ES-I3 (cell line): Measurements from ENCODE around the gene ADCY10.
"Not testable (repeated sequence)": the region's sequence is repeated elsewhere in the genome, so short reads cannot be mapped to it uniquely, and the experiment has no call there.

Source experiments
- H3K36me3 ChIP-seq: 2 replicates; pipeline ENCODE4 v1.6.1; 2013; ENCODE audit warnings: mild to moderate bottlenecking, low read length, control low read depth, moderate library complexity; ENCODE audit not compliant: insufficient read depth
- H3K4me1 ChIP-seq: 2 replicates; pipeline ENCODE4 v1.6.1; 2013; ENCODE audit warnings: mild to moderate bottlenecking, control low read depth, low read length; ENCODE audit not compliant: insufficient read depth
- H3K9ac ChIP-seq: 2 replicates; pipeline ENCODE4 v1.6.1; 2013; ENCODE audit warnings: low read depth, mild to moderate bottlenecking, low read length, moderate library complexity
- H3K9me3 ChIP-seq: 2 replicates; pipeline ENCODE4 v1.6.1; 2013; ENCODE audit warnings: mild to moderate bottlenecking, low read length, moderate library complexity; ENCODE audit not compliant: control insufficient read depth, insufficient read depth

ADCY10 gene

DNA sequence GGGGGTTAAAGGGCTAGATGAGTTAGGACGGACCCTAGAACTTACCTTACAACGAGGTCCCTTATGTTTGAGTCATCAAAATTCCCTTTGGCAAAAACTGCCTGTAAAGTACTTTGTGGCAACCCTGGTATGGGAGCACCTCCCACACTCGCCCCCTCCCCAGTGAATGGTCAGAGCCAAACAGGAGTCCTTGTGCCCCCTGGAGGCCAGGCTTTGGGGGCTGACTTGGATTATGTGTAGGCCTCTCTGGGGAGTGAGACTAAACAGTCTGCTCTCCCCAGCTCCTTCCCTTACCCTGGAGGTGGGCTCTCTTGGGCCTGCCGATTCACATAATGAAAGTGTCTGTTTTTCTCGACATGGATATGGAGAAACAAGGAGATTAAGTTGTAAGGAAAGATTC, 81.2 kb downstream of the ADCY10 start:
- Histone ChIP-seq H3K4me1 (peaks cover 9% of the 10 kb centered on the region; the same call in 1 of the 2 replicates), H3K9me3 (no peaks in the 10 kb centered on the region), H3K9ac (no peak overlapping the region), H3K36me3 (no peaks in the 10 kb centered on the region)

DNA sequence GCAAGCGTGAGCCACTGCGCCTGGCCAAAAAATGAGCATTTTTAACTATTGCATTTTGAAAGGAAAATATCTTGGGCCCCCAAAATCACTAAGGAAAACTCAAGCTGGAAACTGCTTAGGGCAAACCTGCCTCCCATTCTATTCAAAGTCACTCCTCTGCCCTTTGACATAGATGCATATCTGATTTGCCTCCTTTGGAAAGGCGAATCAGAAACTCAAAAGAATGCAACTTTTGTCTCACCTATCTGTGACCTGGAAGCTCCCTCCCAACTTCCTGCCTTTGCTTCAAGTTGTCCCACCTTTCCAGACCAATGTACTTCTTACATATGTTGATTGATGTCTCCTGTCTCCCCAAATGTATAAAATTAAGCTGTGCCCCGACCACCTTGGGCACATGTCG, 83.3 kb downstream of the ADCY10 start:
- H3K36me3 ChIP-seq, H3K9me3 ChIP-seq, H3K9ac ChIP-seq, H3K4me1 ChIP-seq: not testable (repeated sequence)

DNA sequence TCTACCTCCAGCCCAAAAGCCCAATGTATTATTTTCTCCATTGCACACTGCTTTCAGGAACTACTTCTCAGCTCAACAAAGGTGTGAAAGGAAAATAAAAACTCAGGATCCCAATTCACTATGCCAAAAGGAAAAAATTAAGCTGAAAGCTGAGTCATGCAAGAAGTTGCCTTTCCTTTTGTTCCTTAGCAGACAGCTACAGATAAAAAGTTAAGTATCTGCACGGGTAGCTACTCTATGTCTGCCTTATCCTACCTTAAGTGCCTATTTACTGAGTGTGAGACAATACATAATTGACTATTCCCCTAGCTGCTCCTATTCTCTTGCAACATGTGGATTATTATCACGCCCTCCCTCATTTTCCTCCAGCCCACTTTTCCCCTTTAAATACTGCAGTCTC, 84.1 kb downstream of the ADCY10 start:
- Histone ChIP-seq H3K9ac (no peak overlapping the region), H3K36me3 (no peaks in the 10 kb centered on the region), H3K4me1 (peaks cover 9% of the 10 kb centered on the region; the same call in 1 of the 2 replicates), H3K9me3 (no peaks in the 10 kb centered on the region)

GRCh38 chr1:167826127-167826526, 87.8 kb downstream of the ADCY10 start:
- no peak overlapping the region for H3K9ac ChIP-seq
- peaks cover 23% of the 10 kb centered on the region for H3K4me1 ChIP-seq
- no peaks in the 10 kb centered on the region; the same call in 1 of the 2 replicates for H3K36me3 ChIP-seq

GRCh38 chr1:167825419-167826079, 88.4 kb downstream of the ADCY10 start:
- Histone ChIP-seq H3K9me3 (no peaks in the 10 kb centered on the region), H3K4me1 (peaks cover 26% of the 10 kb centered on the region), H3K9ac (no peak overlapping the region), H3K36me3 (no peaks in the 10 kb centered on the region; the same call in 1 of the 2 replicates)

More at GRCh38 chr1:167826127-167826526, 87.8 kb downstream of the ADCY10 start:
- no peaks in the 10 kb centered on the region for H3K9me3 ChIP-seq

GRCh38 chr1:167824163-167824794, 89.7 kb downstream of the ADCY10 start:
- H3K9ac ChIP-seq: no peak overlapping the region
- no peaks in the 10 kb centered on the region for H3K9me3 ChIP-seq
- no peaks in the 10 kb centered on the region; the same call in 1 of the 2 replicates for H3K36me3 ChIP-seq
- H3K4me1 ChIP-seq: peaks cover 22% of the 10 kb centered on the region

GRCh38 chr1:167821969-167822685, 91.8 kb downstream of the ADCY10 start:
- Histone ChIP-seq H3K9ac (no peak overlapping the region; the same call in 1 of the 2 replicates), H3K9me3 (no peaks in the 10 kb centered on the region), H3K36me3 (no peaks in the 10 kb centered on the region; the same call in 1 of the 2 replicates), H3K4me1 (peaks cover 22% of the 10 kb centered on the region)

GRCh38 chr1:167821356-167821685, 92.6 kb downstream of the ADCY10 start:
- no peaks in the 10 kb centered on the region; the same call in 1 of the 2 replicates for H3K36me3 ChIP-seq
- no peak overlapping the region for H3K9ac ChIP-seq
- no peaks in the 10 kb centered on the region for H3K9me3 ChIP-seq
- peaks cover 22% of the 10 kb centered on the region for H3K4me1 ChIP-seq

GRCh38 chr1:167820684-167821355, 93.1 kb downstream of the ADCY10 start:
- H3K36me3 ChIP-seq: no peaks in the 10 kb centered on the region; the same call in 1 of the 2 replicates
- H3K9me3 ChIP-seq: no peaks in the 10 kb centered on the region
- peak overlapping the region; percentile 40; the same call in 1 of the 2 replicates for H3K9ac ChIP-seq
- H3K4me1 ChIP-seq: peaks cover 22% of the 10 kb centered on the region

DNA sequence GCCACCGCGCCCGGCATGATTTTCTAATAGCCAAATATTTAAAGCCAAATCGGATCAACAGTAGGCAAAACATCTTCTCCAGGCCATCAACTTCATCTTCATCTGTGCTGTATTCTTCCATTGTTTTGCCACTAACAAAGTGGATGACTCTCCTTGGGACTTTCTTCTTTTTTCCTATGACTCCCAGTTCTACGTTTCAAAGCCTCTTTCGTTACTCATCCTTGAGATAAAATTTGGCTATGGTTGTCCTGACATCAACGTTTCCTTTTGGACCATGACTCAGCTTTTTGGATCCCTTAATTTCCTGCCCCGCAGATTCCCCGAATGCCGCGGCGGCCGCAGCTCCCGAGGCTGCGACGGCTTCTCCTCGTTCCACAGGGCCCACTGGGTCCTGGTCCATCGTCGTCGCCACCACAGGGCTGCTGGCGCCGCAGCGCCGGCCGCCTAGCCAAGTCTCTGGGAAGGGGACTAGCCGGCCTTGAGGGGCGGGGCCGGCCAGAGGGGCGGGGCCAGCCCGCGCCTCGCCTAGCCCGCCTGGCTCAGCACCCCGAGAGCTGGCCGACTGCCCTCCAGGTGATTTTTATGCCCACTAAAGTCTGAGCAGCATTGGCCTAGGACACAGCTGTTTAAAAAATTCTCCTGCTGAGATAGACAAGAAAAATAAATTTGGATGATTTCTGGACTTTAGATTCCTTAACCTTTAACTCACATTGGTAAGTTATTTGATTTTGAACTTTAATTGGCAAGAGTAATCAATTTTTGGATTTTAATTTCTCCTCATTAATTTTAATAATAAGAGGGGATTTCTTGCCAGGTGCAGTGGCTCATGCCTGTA, 93.9 kb downstream of the ADCY10 start:
- Histone ChIP-seq H3K9ac (peak overlapping the region; percentile 40; the same call in 1 of the 2 replicates), H3K36me3 (no peaks in the 10 kb centered on the region; the same call in 1 of the 2 replicates), H3K9me3 (no peaks in the 10 kb centered on the region), H3K4me1 (peaks cover 22% of the 10 kb centered on the region)

DNA sequence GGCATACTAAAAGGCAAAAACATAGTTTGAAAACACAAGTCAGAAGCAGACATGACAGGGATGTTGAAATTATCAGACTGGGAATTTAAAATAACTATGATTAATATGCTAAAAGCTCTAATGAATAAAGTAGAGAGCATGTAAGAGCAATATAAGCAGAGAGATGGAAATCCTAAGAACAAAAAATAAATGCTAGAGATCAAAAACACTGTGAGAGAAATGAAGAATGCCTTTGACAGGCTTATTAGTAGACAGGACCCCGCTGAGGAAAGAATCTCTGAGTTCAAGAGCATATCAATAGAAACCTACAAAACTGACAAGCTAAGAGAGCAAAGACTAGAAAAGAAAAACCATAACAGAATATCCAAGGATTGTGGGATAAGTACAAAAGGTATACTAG, 98.3 kb downstream of the ADCY10 start:
- Histone ChIP-seq H3K4me1 (peaks cover 3% of the 10 kb centered on the region), H3K36me3 (no peaks in the 10 kb centered on the region), H3K9ac (no peak overlapping the region), H3K9me3 (no peaks in the 10 kb centered on the region)

DNA sequence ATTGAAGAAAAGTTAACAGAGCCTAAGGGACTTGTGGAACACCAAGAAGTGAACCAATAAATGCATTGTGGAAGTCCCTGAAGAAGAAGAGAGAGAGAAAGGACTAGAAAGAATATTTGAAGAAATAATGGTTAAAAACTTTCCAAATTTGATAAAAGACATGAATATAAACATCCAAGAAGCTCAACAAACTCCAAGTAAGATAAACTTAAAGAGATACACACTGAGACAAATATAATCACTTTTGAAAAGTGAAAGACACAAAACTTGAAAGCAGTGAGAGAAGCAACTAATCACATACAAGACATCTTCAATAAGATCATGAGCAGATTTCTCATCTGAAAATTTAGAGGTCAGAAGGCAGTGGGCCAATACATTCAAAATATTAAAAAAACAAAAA, 101.0 kb downstream of the ADCY10 start:
- Histone ChIP-seq H3K9ac (no peak overlapping the region), H3K4me1 (no peaks in the 10 kb centered on the region), H3K9me3 (no peaks in the 10 kb centered on the region; the same call in 1 of the 2 replicates)

GRCh38 chr1:167808690-167809089, 105.2 kb downstream of the ADCY10 start:
- peaks cover 5% of the 10 kb centered on the region; the same call in 1 of the 2 replicates for H3K36me3 ChIP-seq
- peaks cover 12% of the 10 kb centered on the region; the same call in 1 of the 2 replicates for H3K9me3 ChIP-seq
- no peaks in the 10 kb centered on the region for H3K4me1 ChIP-seq
- H3K9ac ChIP-seq: no peak overlapping the region

More for the DNA sequence above, 101.0 kb downstream of the ADCY10 start:
- H3K36me3 ChIP-seq: peaks cover 5% of the 10 kb centered on the region; the same call in 1 of the 2 replicates
